Measurements from ENCODE around the gene TBX20. TPM values are rescaled to one million over a fixed set of nuclear protein-coding genes. Genes with fewer than 3 reads are reported as not detected.

Gene TBX20
- 1 to 10 TPM in 1 of 2 donors, not detected in 1; 1.2 TPM for total RNA-seq

DNA sequence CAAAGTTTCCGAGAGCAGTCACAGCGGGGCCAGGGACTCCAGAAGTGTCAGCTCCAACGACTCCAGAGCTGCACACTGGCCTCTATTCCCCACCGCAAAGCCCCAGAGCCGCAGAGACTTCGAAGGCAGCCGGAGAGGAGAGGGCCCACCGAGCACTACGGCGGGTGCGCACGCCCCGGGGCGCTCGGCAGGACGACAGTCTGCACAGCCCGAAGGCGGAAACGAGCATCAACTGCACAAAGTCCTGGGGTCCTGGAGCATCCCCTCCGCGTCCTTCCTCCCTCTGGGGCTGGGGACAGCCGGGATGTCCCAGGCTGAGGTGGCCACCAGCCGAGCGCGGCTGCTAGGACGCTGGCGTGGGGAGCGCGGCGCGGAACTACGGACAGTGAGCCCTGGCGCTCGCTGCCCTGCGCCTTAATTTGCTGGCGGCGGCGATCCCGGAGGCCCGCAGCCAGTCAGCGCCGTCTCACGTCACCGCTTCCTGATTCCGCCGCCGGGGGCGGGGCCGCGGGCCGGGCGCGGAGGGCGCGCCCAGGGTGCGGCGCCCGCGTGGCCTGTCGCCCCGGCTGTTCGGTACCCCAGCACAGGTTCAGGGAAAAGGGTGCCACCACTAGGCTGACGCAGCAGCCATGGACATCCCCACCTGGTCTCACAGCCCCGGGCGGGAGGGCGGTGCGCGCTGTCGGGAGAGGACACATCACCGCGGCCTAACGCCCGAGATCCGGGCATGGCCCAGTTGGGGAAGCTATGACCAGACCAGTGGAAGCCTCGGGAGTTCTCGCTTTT lies at the start of gene TBX20:
TBX20 (minus strand) TSS at position 391 of the 786 bp plus-strand sequence. CDS start 480 bp downstream, outside the sequence.
- H3K27me3 ChIP-seq (replicated peaks; ENCODE audit: insufficient read depth), result peaks cover 47% of the 10 kb centered on the region
- DNase-seq (ENCODE audit: low spot score), result no peak
- WGBS, result 3% methylated on average over 54 of the region's 76 CpGs
- no peak for TF ChIP-seq POLR2A (IDR thresholded peaks at IDR 0.05)
- no peak for TF ChIP-seq CTCF (IDR thresholded peaks at IDR 0.05)
- TF ChIP-seq POLR2AphosphoS5 (IDR thresholded peaks at IDR 0.05), result no peak
- H3K4me3 ChIP-seq, result peak within 1 kb of the TSS in 1 of 2 donors; percentile 10
- no peaks in the 10 kb centered on the region for H3K36me3 ChIP-seq
- no peaks in the 10 kb centered on the region for H3K4me1 ChIP-seq (replicated peaks)
- peaks cover 5% of the 10 kb centered on the region for H3K9me3 ChIP-seq
- no peak within 1 kb of the TSS for H3K27ac ChIP-seq
- intact Hi-C loops (cut with DNase I), result no loop called here

DNA sequence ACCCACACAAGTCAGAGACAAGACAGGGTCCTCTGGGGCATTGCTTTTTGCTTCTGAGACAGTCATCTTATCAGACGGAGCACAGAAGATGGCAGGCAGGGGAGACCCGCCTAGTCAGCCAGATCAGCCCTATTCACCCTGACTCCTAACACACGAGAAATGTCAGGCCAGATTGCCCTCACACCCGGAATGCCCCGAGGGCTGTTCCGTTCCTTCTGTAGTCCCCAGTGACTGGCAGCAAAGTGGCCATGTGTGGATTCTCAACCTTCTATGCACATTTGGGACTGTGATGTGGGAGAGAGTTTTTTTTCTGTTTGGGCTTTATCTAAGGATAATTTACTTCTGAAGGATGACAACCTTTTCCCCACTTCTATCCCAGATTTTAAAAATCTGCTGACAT lies 35.5 kb upstream of the TBX20 start:
- H3K9me3 ChIP-seq, result no peaks in the 10 kb centered on the region
- no peaks in the 10 kb centered on the region for H3K36me3 ChIP-seq
- no peak overlapping the region for H3K27ac ChIP-seq
- H3K4me3 ChIP-seq, result no peak overlapping the region
- intact Hi-C loops (cut with DNase I), result no loop called here
- WGBS, result 83% methylated on average over 6 of the region's 6 CpGs
- no peaks in the 10 kb centered on the region for H3K27me3 ChIP-seq (replicated peaks; ENCODE audit: insufficient read depth)
- no peaks in the 10 kb centered on the region for H3K4me1 ChIP-seq (replicated peaks)
- TF ChIP-seq POLR2AphosphoS5 (IDR thresholded peaks at IDR 0.05) (no peak), CTCF (IDR thresholded peaks at IDR 0.05) (no peak), POLR2A (IDR thresholded peaks at IDR 0.05) (no peak)
- DNase-seq (ENCODE audit: low spot score), result no peak

GRCh38 chr7:35286986-35287385 lies 33.1 kb upstream of the TBX20 start:
- TF ChIP-seq POLR2AphosphoS5 (IDR thresholded peaks at IDR 0.05) (no peak), CTCF (IDR thresholded peaks at IDR 0.05) (no peak), POLR2A (IDR thresholded peaks at IDR 0.05) (no peak)
- no peaks in the 10 kb centered on the region for H3K27me3 ChIP-seq (replicated peaks; ENCODE audit: insufficient read depth)
- intact Hi-C loops (cut with DNase I), result no loop called here
- no peaks in the 10 kb centered on the region for H3K9me3 ChIP-seq
- H3K27ac ChIP-seq, result no peak overlapping the region
- no peaks in the 10 kb centered on the region for H3K36me3 ChIP-seq
- WGBS, result 74% methylated on average over 3 of the region's 3 CpGs
- no peaks in the 10 kb centered on the region for H3K4me1 ChIP-seq (replicated peaks)
- no peak for DNase-seq (ENCODE audit: low spot score)
- no peak overlapping the region for H3K4me3 ChIP-seq

GRCh38 chr7:35286422-35286821 lies 32.5 kb upstream of the TBX20 start:
- intact Hi-C loops (cut with DNase I), result no loop called here
- H3K9me3 ChIP-seq, result no peaks in the 10 kb centered on the region
- no peak overlapping the region for H3K27ac ChIP-seq
- H3K27me3 ChIP-seq (replicated peaks; ENCODE audit: insufficient read depth), result no peaks in the 10 kb centered on the region
- no peak overlapping the region for H3K4me3 ChIP-seq
- no peaks in the 10 kb centered on the region for H3K4me1 ChIP-seq (replicated peaks)
- no peaks in the 10 kb centered on the region for H3K36me3 ChIP-seq
- DNase-seq (ENCODE audit: low spot score), result no peak
- no peak for TF ChIP-seq CTCF (IDR thresholded peaks at IDR 0.05)
- no peak for TF ChIP-seq POLR2AphosphoS5 (IDR thresholded peaks at IDR 0.05)
- no peak for TF ChIP-seq POLR2A (IDR thresholded peaks at IDR 0.05)

GRCh38 chr7:35285799-35286198 lies 31.9 kb upstream of the TBX20 start:
- TF ChIP-seq CTCF (IDR thresholded peaks at IDR 0.05), result no peak
- TF ChIP-seq POLR2A (IDR thresholded peaks at IDR 0.05), result no peak
- no peak for TF ChIP-seq POLR2AphosphoS5 (IDR thresholded peaks at IDR 0.05)
- no peak for DNase-seq (ENCODE audit: low spot score)
- 6% methylated on average over 1 of the region's 1 CpG for WGBS
- intact Hi-C loops (cut with DNase I), result no loop called here
- Histone ChIP-seq H3K4me3 (no peak overlapping the region), H3K4me1 (replicated peaks) (no peaks in the 10 kb centered on the region), H3K27me3 (replicated peaks; ENCODE audit: insufficient read depth) (no peaks in the 10 kb centered on the region), H3K9me3 (no peaks in the 10 kb centered on the region), H3K27ac (no peak overlapping the region), H3K36me3 (no peaks in the 10 kb centered on the region)
